Measurements from ENCODE around the gene MFAP3.

Gene MFAP3

DNA sequence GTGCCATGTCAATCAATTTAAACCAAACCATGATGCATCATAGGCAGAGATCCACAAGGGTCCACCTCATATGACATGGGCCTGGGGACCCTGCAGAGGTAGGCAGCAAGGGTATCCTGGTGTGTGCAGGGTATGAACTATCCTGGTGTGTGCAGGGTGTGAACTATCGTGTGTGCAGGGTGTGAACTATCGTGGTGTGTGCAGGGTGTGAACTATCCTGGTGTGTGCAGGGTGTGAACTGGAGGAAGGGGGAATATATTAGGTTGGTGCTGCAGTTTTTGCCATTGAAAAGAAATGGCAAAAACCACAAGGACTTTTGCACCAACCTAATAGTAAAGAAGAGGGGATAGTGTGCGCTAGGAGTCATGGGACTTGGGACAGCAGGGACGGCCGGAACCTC lies 50.0 kb downstream of the MFAP3 start:
- Histone ChIP-seq H3K27me3 (ENCODE audit: insufficient read depth, low read length) (peaks cover 18% of the 10 kb centered on the region), H3K36me3 (ENCODE audit: insufficient read depth, low read length) (no peaks in the 10 kb centered on the region), H2AFZ (ENCODE audit: low read length, unreplicated experiment) (no peak overlapping the region), H3K79me2 (ENCODE audit: control insufficient read depth, insufficient read depth, low read length, unreplicated experiment) (no peaks in the 10 kb centered on the region), H3K27ac (ENCODE audit: low read depth, low read length) (no peak overlapping the region), H3K4me3 (ENCODE audit: low read depth, low read length) (no peak overlapping the region), H3K4me1 (ENCODE audit: control insufficient read depth, insufficient read depth, low read length, unreplicated experiment) (peaks cover 23% of the 10 kb centered on the region)

DNA sequence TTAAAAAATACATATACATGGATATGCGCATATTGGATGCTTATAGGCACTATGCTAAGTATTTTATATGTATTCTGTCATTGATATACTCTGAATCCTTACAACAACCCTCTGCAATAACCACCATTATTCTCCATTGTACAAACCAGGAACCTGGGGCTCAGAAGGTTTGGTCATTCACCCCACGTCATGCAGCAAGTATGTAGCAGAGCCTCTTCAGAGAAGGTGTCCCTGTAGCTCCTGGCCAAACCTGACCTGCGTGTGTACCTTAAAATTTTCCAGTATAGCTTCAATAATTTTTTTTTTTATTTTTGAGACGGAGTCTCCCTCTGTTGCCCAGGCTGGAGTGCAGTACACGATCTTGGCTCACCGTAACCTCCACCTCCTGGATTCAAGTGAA lies 51.9 kb downstream of the MFAP3 start:
- H3K4me3 ChIP-seq (ENCODE audit: low read depth, low read length), result no peak overlapping the region
- H3K27ac ChIP-seq (ENCODE audit: low read depth, low read length), result no peak overlapping the region
- peaks cover 23% of the 10 kb centered on the region for H3K4me1 ChIP-seq (ENCODE audit: control insufficient read depth, insufficient read depth, low read length, unreplicated experiment)
- no peaks in the 10 kb centered on the region for H3K79me2 ChIP-seq (ENCODE audit: control insufficient read depth, insufficient read depth, low read length, unreplicated experiment)
- H3K27me3 ChIP-seq (ENCODE audit: insufficient read depth, low read length), result peaks cover 30% of the 10 kb centered on the region
- no peak overlapping the region for H2AFZ ChIP-seq (ENCODE audit: low read length, unreplicated experiment)
- H3K36me3 ChIP-seq (ENCODE audit: insufficient read depth, low read length), result no peaks in the 10 kb centered on the region

DNA sequence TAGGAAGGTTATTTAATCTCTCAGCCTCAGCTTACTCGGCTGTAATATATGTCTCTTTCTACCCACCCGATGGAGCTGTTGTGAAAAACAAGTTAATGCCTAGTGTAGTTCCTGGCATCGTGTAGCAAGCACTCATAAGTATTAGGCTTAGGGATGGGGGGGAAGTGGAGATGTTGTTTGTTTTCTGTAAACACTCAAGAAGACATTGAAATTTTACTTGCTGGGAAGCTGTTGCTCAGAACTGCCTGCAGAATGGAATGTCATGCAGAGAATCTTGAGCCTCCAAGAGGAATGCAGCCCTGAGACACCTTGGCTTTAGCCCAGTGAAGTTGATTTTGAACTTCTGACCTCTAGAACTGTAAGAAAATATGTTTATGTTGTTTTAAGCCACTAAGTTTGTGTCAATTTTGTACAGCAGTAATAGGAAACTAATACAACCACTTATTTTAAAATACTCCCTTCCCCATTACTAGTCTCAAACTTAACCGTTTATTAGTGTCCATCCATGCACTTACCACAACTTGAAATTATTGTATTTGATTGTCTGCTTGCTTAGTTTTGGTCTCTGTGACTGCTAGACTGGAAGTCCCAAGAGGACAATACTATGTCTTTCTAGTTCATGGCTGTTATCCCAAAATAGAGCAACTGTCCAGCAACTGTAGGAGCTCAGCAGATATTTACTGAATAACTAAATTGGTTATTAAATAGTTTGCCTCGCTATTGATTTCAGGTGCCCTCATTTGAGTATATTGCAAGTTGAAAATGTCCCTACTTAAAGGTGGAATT lies 53.8 kb downstream of the MFAP3 start:
- Histone ChIP-seq H3K27ac (ENCODE audit: low read depth, low read length) (no peak overlapping the region), H3K4me1 (ENCODE audit: control insufficient read depth, insufficient read depth, low read length, unreplicated experiment) (peaks cover 10% of the 10 kb centered on the region), H3K79me2 (ENCODE audit: control insufficient read depth, insufficient read depth, low read length, unreplicated experiment) (no peaks in the 10 kb centered on the region), H3K36me3 (ENCODE audit: insufficient read depth, low read length) (no peaks in the 10 kb centered on the region), H3K27me3 (ENCODE audit: insufficient read depth, low read length) (peaks cover 36% of the 10 kb centered on the region), H3K4me3 (ENCODE audit: low read depth, low read length) (no peak overlapping the region), H2AFZ (ENCODE audit: low read length, unreplicated experiment) (no peak overlapping the region)

DNA sequence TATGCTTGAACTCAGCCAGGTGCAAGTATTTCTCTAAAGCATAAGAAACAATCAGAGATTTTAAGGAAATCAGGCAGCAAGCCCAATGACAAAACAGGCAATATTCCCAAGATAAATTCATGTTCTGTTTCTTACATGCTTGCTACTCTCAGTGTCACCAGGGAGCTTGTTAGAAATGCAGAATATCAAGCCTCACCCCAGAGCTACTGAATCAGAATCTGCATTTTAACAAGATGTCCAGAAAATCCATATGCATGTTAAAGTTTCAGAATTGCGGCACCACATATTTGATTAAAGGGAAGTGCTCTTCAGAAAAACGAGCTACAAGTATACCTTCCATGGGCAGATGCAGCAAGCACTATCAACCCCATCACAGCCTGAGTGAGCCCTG lies 54.4 kb downstream of the MFAP3 start:
- Histone ChIP-seq H3K36me3 (ENCODE audit: insufficient read depth, low read length) (no peaks in the 10 kb centered on the region), H3K27ac (ENCODE audit: low read depth, low read length) (no peak overlapping the region), H3K79me2 (ENCODE audit: control insufficient read depth, insufficient read depth, low read length, unreplicated experiment) (no peaks in the 10 kb centered on the region), H3K4me3 (ENCODE audit: low read depth, low read length) (no peak overlapping the region), H2AFZ (ENCODE audit: low read length, unreplicated experiment) (no peak overlapping the region), H3K4me1 (ENCODE audit: control insufficient read depth, insufficient read depth, low read length, unreplicated experiment) (peaks cover 7% of the 10 kb centered on the region), H3K27me3 (ENCODE audit: insufficient read depth, low read length) (peaks cover 39% of the 10 kb centered on the region)

DNA sequence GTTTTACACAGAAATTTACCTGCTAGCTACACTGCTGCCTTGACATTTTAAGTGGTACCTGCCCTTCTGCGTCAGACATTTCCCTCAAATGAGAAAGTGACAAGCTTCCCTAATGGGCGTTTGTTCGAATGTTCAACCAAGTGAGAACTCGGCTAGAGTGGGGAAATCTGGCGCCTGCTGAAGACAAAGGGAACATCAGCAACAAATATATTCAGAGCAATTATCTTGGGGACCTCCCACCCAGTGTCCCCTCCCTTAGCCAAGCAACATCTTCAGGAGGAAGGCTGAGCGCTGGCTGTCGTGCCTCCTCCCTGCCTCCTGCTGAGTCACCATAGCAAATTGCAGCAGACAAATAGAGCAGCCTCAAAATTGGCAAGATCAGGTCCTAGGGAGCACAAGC lies 57.1 kb downstream of the MFAP3 start:
- Histone ChIP-seq H3K27ac (ENCODE audit: low read depth, low read length) (no peak overlapping the region), H3K36me3 (ENCODE audit: insufficient read depth, low read length) (no peaks in the 10 kb centered on the region), H2AFZ (ENCODE audit: low read length, unreplicated experiment) (no peak overlapping the region), H3K79me2 (ENCODE audit: control insufficient read depth, insufficient read depth, low read length, unreplicated experiment) (no peaks in the 10 kb centered on the region), H3K4me1 (ENCODE audit: control insufficient read depth, insufficient read depth, low read length, unreplicated experiment) (peaks cover 7% of the 10 kb centered on the region), H3K4me3 (ENCODE audit: low read depth, low read length) (no peak overlapping the region), H3K27me3 (ENCODE audit: insufficient read depth, low read length) (peaks cover 45% of the 10 kb centered on the region)

DNA sequence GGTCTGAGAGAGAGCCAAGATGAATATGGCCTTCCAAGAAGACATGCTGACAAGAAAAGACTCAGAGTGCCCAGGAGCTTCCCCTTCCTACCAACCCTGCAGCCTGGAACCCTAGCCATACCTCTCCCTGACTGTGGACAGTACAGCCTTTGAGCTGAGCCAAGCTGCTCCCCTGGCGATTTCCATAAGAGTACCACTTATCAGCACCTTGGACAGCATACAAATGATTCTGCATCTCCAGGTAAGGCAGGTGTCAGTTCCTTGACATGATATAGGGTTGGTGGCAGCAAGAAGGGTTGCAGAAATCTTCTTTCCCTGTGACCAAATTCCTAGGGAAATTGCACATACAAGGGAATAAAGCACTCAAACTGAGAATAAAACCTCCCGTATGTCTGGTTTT lies 58.3 kb downstream of the MFAP3 start:
- Histone ChIP-seq H2AFZ (ENCODE audit: low read length, unreplicated experiment) (no peak overlapping the region), H3K36me3 (ENCODE audit: insufficient read depth, low read length) (no peaks in the 10 kb centered on the region), H3K27ac (ENCODE audit: low read depth, low read length) (no peak overlapping the region), H3K79me2 (ENCODE audit: control insufficient read depth, insufficient read depth, low read length, unreplicated experiment) (no peaks in the 10 kb centered on the region), H3K4me3 (ENCODE audit: low read depth, low read length) (no peak overlapping the region), H3K4me1 (ENCODE audit: control insufficient read depth, insufficient read depth, low read length, unreplicated experiment) (peaks cover 7% of the 10 kb centered on the region), H3K27me3 (ENCODE audit: insufficient read depth, low read length) (peaks cover 45% of the 10 kb centered on the region)

DNA sequence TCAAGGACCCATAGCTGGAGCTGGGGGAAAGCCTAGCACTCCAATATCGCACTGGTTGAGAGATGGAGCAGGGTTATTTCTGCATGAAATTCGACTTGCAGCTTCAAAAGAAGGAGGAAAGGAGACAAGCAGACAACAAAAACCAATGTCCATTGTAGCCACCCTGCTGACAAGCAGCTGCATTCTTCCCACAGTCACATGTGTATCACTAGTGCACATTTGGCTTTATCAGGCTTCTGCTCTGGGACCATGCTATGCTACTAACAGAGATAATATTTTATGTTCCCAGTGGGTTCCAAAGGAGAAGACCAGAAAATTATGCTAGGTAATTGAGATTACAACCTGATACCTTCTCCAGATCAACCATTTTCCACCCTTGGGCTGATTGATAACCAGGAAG lies 59.7 kb downstream of the MFAP3 start:
- no peaks in the 10 kb centered on the region for H3K79me2 ChIP-seq (ENCODE audit: control insufficient read depth, insufficient read depth, low read length, unreplicated experiment)
- H3K4me1 ChIP-seq (ENCODE audit: control insufficient read depth, insufficient read depth, low read length, unreplicated experiment), result no peaks in the 10 kb centered on the region
- no peak overlapping the region for H3K4me3 ChIP-seq (ENCODE audit: low read depth, low read length)
- H3K27me3 ChIP-seq (ENCODE audit: insufficient read depth, low read length), result peaks cover 38% of the 10 kb centered on the region
- no peaks in the 10 kb centered on the region for H3K36me3 ChIP-seq (ENCODE audit: insufficient read depth, low read length)
- H2AFZ ChIP-seq (ENCODE audit: low read length, unreplicated experiment), result no peak overlapping the region
- H3K27ac ChIP-seq (ENCODE audit: low read depth, low read length), result no peak overlapping the region

DNA sequence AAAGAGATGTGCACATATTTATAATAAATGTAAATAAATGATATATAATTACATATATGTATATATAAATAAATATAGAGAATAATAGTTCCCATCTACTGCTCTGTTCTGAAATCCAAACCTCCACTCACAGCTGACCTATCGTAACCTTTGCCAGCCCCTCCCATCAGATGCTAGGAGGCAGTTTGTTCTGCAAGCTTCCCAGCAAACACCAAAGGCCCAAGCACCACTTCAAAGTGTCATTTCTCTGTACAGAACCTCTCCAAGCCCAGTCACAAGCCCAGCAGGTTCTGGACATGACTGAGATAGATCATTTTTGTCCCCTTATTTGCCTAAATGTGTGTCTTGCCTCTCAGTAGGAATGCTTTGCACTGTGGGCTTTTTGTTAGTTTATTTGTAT lies 62.4 kb downstream of the MFAP3 start:
- Histone ChIP-seq H3K4me3 (ENCODE audit: low read depth, low read length) (no peak overlapping the region), H3K27me3 (ENCODE audit: insufficient read depth, low read length) (peaks cover 19% of the 10 kb centered on the region; the same call in 1 of the 2 replicates), H3K4me1 (ENCODE audit: control insufficient read depth, insufficient read depth, low read length, unreplicated experiment) (no peaks in the 10 kb centered on the region), H3K36me3 (ENCODE audit: insufficient read depth, low read length) (no peaks in the 10 kb centered on the region), H3K79me2 (ENCODE audit: control insufficient read depth, insufficient read depth, low read length, unreplicated experiment) (no peaks in the 10 kb centered on the region), H3K27ac (ENCODE audit: low read depth, low read length) (no peak overlapping the region), H2AFZ (ENCODE audit: low read length, unreplicated experiment) (no peak overlapping the region)

DNA sequence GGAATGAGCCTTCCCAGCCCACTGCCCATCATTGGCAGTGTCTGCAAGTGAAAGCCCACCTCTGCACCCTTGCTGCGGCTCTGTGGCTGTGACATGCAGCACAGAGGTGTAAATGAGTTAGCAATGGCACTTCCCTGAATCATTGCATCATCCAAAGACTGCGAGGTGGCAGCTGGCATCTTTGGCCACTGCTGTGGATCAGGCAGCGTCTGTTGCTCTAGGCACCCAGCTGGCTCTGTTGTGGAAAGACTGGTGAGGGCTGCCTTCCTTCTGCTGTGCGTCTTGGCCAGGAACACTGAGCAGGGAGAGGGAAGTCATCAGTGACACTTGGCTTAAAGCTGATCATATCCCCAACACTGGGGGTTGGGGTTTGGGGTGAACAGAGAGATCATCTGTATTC lies 64.5 kb downstream of the MFAP3 start:
- no peaks in the 10 kb centered on the region for H3K36me3 ChIP-seq (ENCODE audit: insufficient read depth, low read length)
- H3K4me3 ChIP-seq (ENCODE audit: low read depth, low read length), result no peak overlapping the region
- peaks cover 8% of the 10 kb centered on the region; the same call in 1 of the 2 replicates for H3K27me3 ChIP-seq (ENCODE audit: insufficient read depth, low read length)
- H2AFZ ChIP-seq (ENCODE audit: low read length, unreplicated experiment), result no peak overlapping the region
- no peaks in the 10 kb centered on the region for H3K79me2 ChIP-seq (ENCODE audit: control insufficient read depth, insufficient read depth, low read length, unreplicated experiment)
- no peak overlapping the region for H3K27ac ChIP-seq (ENCODE audit: low read depth, low read length)
- H3K4me1 ChIP-seq (ENCODE audit: control insufficient read depth, insufficient read depth, low read length, unreplicated experiment), result no peaks in the 10 kb centered on the region
